IPS DF 6.9 (cell line): Measurements from ENCODE around the gene PKM.

Experiments used
- DNase-seq: peaks from one replicate; pipeline ENCODE4 v3.0.0-alpha.2; 2013; ENCODE audit warnings: low read depth, low spot score
- H3K27ac ChIP-seq: one replicate; pipeline ENCODE4 v1.5.1; 2013; ENCODE audit warnings: low read length, control low read depth
- H3K27me3 ChIP-seq: 2 replicates; pipeline ENCODE4 v1.6.1; 2013; ENCODE audit warnings: mild to moderate bottlenecking, low read length; ENCODE audit not compliant: control insufficient read depth, insufficient read depth
- H3K36me3 ChIP-seq: 2 replicates; pipeline ENCODE4 v1.6.1; 2013; ENCODE audit warnings: low read length; ENCODE audit not compliant: control insufficient read depth, insufficient read depth
- H3K4me1 ChIP-seq: 2 replicates; pipeline ENCODE4 v1.6.1; 2013; ENCODE audit warnings: low read length; ENCODE audit not compliant: control insufficient read depth, insufficient read depth
- H3K4me3 ChIP-seq: 2 replicates; pipeline ENCODE4 v1.5.1; 2013; ENCODE audit warnings: mild to moderate bottlenecking, low read length
- H3K9me3 ChIP-seq: 2 replicates; pipeline ENCODE4 v1.6.1; 2013; ENCODE audit warnings: low read length, inconsistent platforms; ENCODE audit not compliant: control insufficient read depth, insufficient read depth
- WGBS: extraction: QIAGEN DNeasy Blood & Tissue Kit; methylation state at CpG from one replicate; pipeline ENCODE4 v1.1.7; 2013; ENCODE audit warnings: mixed read lengths, missing lambda C conversion rate; ENCODE audit not compliant: insufficient read length, insufficient coverage; 5-methylcytosine and 5-hydroxymethylcytosine counted together

The PKM gene

GRCh38 chr15:72195101-72195511, 35.9 kb downstream of the PKM start:
- no peaks in the 10 kb centered on the region for H3K9me3 ChIP-seq
- no peak for DNase-seq

GRCh38 chr15:72193836-72194396, 37.1 kb downstream of the PKM start:
- no peak overlapping the region for H3K27ac ChIP-seq
- DNase-seq = no peak
- no peaks in the 10 kb centered on the region; the same call in 1 of the 2 replicates for H3K27me3 ChIP-seq
- no peaks in the 10 kb centered on the region for H3K9me3 ChIP-seq
- H3K4me1 ChIP-seq = no peaks in the 10 kb centered on the region
- H3K4me3 ChIP-seq = no peak overlapping the region
- no CpG with 5 or more reads among the region's 8 CpGs for WGBS
- peaks cover 3% of the 10 kb centered on the region; the same call in 1 of the 2 replicates for H3K36me3 ChIP-seq

More at GRCh38 chr15:72195101-72195511, 35.9 kb downstream of the PKM start:
- H3K4me3 ChIP-seq = no peak overlapping the region
- no peak overlapping the region for H3K27ac ChIP-seq
- no peaks in the 10 kb centered on the region; the same call in 1 of the 2 replicates for H3K27me3 ChIP-seq
- peaks cover 14% of the 10 kb centered on the region for H3K36me3 ChIP-seq
- no CpG with 5 or more reads among the region's 6 CpGs for WGBS
- no peaks in the 10 kb centered on the region for H3K4me1 ChIP-seq

GRCh38 chr15:72192416-72192815, 38.6 kb downstream of the PKM start:
- WGBS = no CpG with 5 or more reads among the region's 3 CpGs
- Histone ChIP-seq H3K36me3 (no peaks in the 10 kb centered on the region), H3K9me3 (no peaks in the 10 kb centered on the region), H3K4me1 (no peaks in the 10 kb centered on the region), H3K27me3 (no peaks in the 10 kb centered on the region; the same call in 1 of the 2 replicates), H3K27ac (no peak overlapping the region), H3K4me3 (no peak overlapping the region)
- no peak for DNase-seq

GRCh38 chr15:72189250-72189902, 41.6 kb downstream of the PKM start:
- no peaks in the 10 kb centered on the region for H3K4me1 ChIP-seq
- H3K4me3 ChIP-seq = no peak overlapping the region
- H3K27ac ChIP-seq = no peak overlapping the region
- no peaks in the 10 kb centered on the region for H3K27me3 ChIP-seq
- no peaks in the 10 kb centered on the region for H3K9me3 ChIP-seq
- H3K36me3 ChIP-seq = no peaks in the 10 kb centered on the region
- DNase-seq = no peak
- no CpG with 5 or more reads among the region's 2 CpGs for WGBS

- DNase-seq = no peak
- no peaks in the 10 kb centered on the region for H3K4me1 ChIP-seq
- H3K4me3 ChIP-seq = peak overlapping the region; percentile 17; the same call in 1 of the 2 replicates
- WGBS = no CpG with 5 or more reads among the region's 34 CpGs
- no peaks in the 10 kb centered on the region for H3K36me3 ChIP-seq
- no peaks in the 10 kb centered on the region for H3K9me3 ChIP-seq
- peaks cover 3% of the 10 kb centered on the region; the same call in 1 of the 2 replicates for H3K27me3 ChIP-seq
- no peak overlapping the region for H3K27ac ChIP-seq
Measured at GRCh38 chr15:72184165-72184811, 46.7 kb downstream of the PKM start.

- H3K4me3 ChIP-seq = peak overlapping the region; percentile 17; the same call in 1 of the 2 replicates
- H3K36me3 ChIP-seq = no peaks in the 10 kb centered on the region
- DNase-seq = no peak
- no peak overlapping the region for H3K27ac ChIP-seq
- H3K4me1 ChIP-seq = no peaks in the 10 kb centered on the region
- peaks cover 3% of the 10 kb centered on the region; the same call in 1 of the 2 replicates for H3K27me3 ChIP-seq
- WGBS = no CpG with 5 or more reads among the region's 12 CpGs
- no peaks in the 10 kb centered on the region for H3K9me3 ChIP-seq
Measured at GRCh38 chr15:72183781-72184164, 47.2 kb downstream of the PKM start.

- Histone ChIP-seq H3K36me3 (no peaks in the 10 kb centered on the region), H3K4me3 (no peak overlapping the region), H3K9me3 (no peaks in the 10 kb centered on the region), H3K27ac (no peak overlapping the region), H3K27me3 (peaks cover 3% of the 10 kb centered on the region; the same call in 1 of the 2 replicates), H3K4me1 (no peaks in the 10 kb centered on the region)
- WGBS = no CpG with 5 or more reads among the region's 3 CpGs
- no peak for DNase-seq
Measured at GRCh38 chr15:72182673-72183072, 48.3 kb downstream of the PKM start.

GRCh38 chr15:72182244-72182643, 48.7 kb downstream of the PKM start:
- Histone ChIP-seq H3K27me3 (peaks cover 3% of the 10 kb centered on the region; the same call in 1 of the 2 replicates), H3K27ac (no peak overlapping the region), H3K4me1 (no peaks in the 10 kb centered on the region), H3K4me3 (no peak overlapping the region), H3K9me3 (no peaks in the 10 kb centered on the region), H3K36me3 (no peaks in the 10 kb centered on the region)
- no CpG with 5 or more reads among the region's 3 CpGs for WGBS
- DNase-seq = no peak

GRCh38 chr15:72180761-72181324, 50.1 kb downstream of the PKM start:
- DNase-seq = no peak
- H3K36me3 ChIP-seq = no peaks in the 10 kb centered on the region
- no peak overlapping the region for H3K4me3 ChIP-seq
- H3K27ac ChIP-seq = no peak overlapping the region
- peaks cover 3% of the 10 kb centered on the region; the same call in 1 of the 2 replicates for H3K27me3 ChIP-seq
- H3K4me1 ChIP-seq = no peaks in the 10 kb centered on the region
- WGBS = no CpG with 5 or more reads among the region's 5 CpGs
- H3K9me3 ChIP-seq = no peaks in the 10 kb centered on the region

- H3K36me3 ChIP-seq = no peaks in the 10 kb centered on the region
- no peak for DNase-seq
- no peak overlapping the region for H3K27ac ChIP-seq
- peaks cover 3% of the 10 kb centered on the region; the same call in 1 of the 2 replicates for H3K27me3 ChIP-seq
- no peak overlapping the region for H3K4me3 ChIP-seq
- no peaks in the 10 kb centered on the region for H3K9me3 ChIP-seq
- no peaks in the 10 kb centered on the region for H3K4me1 ChIP-seq
- WGBS = no CpG with 5 or more reads among the region's 16 CpGs
Measured at GRCh38 chr15:72179950-72180581, 50.9 kb downstream of the PKM start.
